Motor neuron (in vitro differentiated cells): ENCODE results near the gene PMEPA1. TPM values are rescaled to one million over a fixed set of nuclear protein-coding genes. Genes with fewer than 3 reads are reported as not detected.

Source experiments
- ATAC-seq, 8 experiments: fragments of 200-7000 bp; cut with Tn5 transposase; replicated peaks in 6 of 8; 2 replicates each; pipeline ENCODE4 v1.8.0; 2021; ENCODE audit warnings: mild to moderate bottlenecking in 8 of 8, moderate library complexity in 8 of 8
- H3K27ac ChIP-seq, 2 donors: fragments of 250-450 bp; sonication (Bioruptor Pico); 2 replicates each; pipeline ENCODE4 v1.9.0; 2021; ENCODE audit warnings: antibody characterized with exemption in 2 of 2, mild to moderate bottlenecking in 2 of 2, moderate library complexity in 1 of 2
- H3K4me1 ChIP-seq, 2 donors: fragments of 250-450 bp; sonication (Bioruptor Pico); replicated peaks in 1 of 2; 2 replicates each; pipeline ENCODE4 v1.6.1; 2021; ENCODE audit warnings: antibody characterized with exemption in 2 of 2, mild to moderate bottlenecking in 2 of 2, moderate library complexity in 1 of 2
- H3K4me3 ChIP-seq, 5 donors: fragments of 250-450 bp; sonication (Bioruptor Pico); 2 replicates each; pipeline ENCODE4 v1.9.0; 2021; ENCODE audit warnings: antibody characterized with exemption in 5 of 5, mild to moderate bottlenecking in 5 of 5, moderate library complexity in 4 of 5
- whole genome bisulfite sequencing, 10 experiments: fragments of 450-650 bp; shearing (Covaris generic); methylation state at CpG; one replicate each; pipeline ENCODE4 v1.0.0; 2022; 5-methylcytosine and 5-hydroxymethylcytosine counted together
- in situ Hi-C, 9 experiments: fragments of 400-800 bp; cut with MboI; loops; one replicate each; pipeline ENCODE4 v1.15.0; 2021; ENCODE audit warnings: low sequenced_read_pairs in 9 of 9, low pct_unique_long_range_greater_than_20kb in 2 of 9; ENCODE audit not compliant: unreplicated experiment in 9 of 9
- total RNA-seq, 8 experiments: library from RNA; unstranded; fragments of 300-600 nt; gene quantifications; 2 replicates each; pipeline versions ENCODE4 v1.2.3 to v1.2.4, GENCODE V29; 2022

PMEPA1 gene
- total RNA-seq, 8 experiments from 2014 or later: 0.61 to 26.2 (median 2.8) TPM

DNA sequence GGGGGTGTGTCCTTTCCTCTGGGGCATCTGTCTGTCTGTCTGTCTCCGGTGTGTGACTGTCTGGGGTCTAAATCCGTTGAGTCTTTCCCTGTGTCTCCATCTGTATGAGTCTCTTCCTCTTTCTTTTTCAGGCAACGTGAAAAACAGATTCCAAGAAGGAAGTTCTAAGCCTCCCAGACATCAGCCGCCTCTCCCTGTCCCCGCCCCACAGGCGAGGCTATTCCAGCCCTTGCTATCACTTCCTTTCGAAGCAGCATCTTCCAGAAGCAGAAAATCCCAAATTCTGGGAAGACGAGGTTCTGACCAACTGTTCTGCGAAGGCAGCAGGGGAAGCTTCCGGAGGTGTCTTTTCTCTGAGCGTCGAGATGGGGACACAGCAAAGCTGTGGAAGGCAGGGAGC lies 34.0 kb downstream of the PMEPA1 start:
- H3K27ac ChIP-seq: no peak overlapping the region
- in situ Hi-C loops: no loop called here
- WGBS, 10 experiments: 60 to 95% (median 83%) methylated on average over 1 to 10 of the region's 12 CpGs; no CpG with 5 or more reads in 4 of the 10 experiments

DNA sequence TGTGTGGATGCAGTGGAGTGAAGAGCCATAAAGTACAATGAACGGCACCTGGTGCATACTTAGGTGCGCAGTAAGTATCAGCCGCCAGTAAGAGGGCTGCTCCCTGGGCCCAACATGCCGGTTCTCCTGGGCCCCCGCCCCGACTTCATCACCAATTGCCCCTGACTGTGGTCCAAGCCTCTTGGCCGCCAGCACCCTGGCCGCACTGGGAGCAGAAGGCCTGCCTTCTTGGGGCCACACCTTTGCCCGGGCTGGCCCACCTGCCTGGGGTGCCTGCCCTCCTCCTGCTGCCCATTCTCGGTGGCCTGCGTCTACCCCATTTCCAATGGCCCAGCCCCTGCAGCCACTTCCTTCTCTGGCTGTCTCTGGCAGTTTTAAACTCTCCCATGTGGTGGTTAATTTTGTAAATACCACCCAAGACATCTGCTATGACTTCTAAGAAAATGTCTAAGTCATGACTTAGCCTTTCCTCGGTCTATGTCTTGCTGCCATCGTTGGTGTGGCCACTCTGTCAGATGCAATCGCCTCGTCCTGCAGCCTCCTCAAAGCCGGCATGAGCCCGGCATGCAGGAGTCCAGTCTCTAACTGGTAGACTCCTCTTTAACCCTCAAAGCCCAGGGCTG lies 36.8 kb downstream of the PMEPA1 start:
- Histone ChIP-seq H3K4me3 (no peak overlapping the region), H3K27ac (no peak overlapping the region), H3K4me1 (peaks cover 11 to 37% of the 10 kb centered on the region in 2 donors)
- WGBS, 10 experiments: 7 to 100% (median 78%) methylated on average over 1 to 11 of the region's 17 CpGs; no CpG with 5 or more reads in 2 of the 10 experiments
- no peak for ATAC-seq
- in situ Hi-C loops: loop anchor here in 2 of 9 experiments (25.0 kb wide), 1 partner anchor 414 kb away; no protein-coding TSS in a partner anchor

More for the DNA sequence above, 34.0 kb downstream of the PMEPA1 start:
- ATAC-seq: no peak
- Histone ChIP-seq H3K4me3 (no peak overlapping the region), H3K4me1 (peaks cover 11 to 50% of the 10 kb centered on the region in 2 donors)

DNA sequence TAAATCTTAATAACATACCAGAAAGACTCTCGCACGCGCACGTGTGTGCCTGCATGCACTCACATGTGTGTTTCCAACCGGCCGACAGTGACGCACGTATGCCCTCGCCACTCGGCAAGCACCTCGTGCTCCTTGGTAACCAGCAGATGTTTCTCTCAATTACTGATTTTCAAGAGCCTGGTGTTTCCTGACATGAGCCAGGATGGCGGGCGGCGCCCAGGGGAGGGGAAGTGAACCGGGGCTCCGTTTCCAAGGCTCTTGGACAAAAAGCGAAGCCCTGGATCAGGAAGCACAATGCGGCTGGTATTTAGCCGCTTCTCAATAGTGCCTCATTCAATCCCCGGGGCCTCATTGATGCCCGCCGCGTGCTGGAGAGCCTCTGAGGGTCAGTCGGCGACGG lies 37.7 kb downstream of the PMEPA1 start:
- H3K4me3 ChIP-seq: no peak overlapping the region
- ATAC-seq: peak in 7 of 8 experiments; percentile 40 to 92 (median 74)
- peaks cover 11 to 39% of the 10 kb centered on the region in 2 donors for H3K4me1 ChIP-seq
- in situ Hi-C loops: loop anchor here in 2 of 9 experiments (25.0 kb wide), 1 partner anchor 415 kb away; no protein-coding TSS in a partner anchor
- no peak overlapping the region for H3K27ac ChIP-seq
- 0 to 92% (median 59%) methylated on average over 1 to 13 of the region's 26 CpGs; no CpG with 5 or more reads in 1 of the 10 experiments for WGBS, 10 experiments

DNA sequence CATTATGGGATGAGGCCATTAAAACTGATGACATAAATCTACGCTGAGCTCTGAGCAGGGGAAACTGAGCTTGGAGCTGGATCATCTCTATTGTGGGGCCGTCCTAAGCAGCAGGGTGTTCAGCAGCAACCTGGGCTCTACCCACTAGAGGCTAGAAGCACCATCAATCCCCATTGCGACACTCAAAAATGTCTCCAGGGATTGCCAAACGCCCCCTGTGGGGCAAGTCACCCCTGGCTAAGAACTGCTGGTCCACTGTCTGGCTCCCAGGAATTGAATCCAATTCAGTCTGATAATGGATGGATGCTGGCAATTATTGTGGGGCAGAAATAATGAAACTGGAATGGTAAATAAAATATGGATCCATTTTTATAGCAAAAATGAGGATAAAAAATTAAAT lies 38.2 kb downstream of the PMEPA1 start:
- in situ Hi-C loops: loop anchor here in 2 of 9 experiments (25.0 kb wide), 1 partner anchor 416 kb away; no protein-coding TSS in a partner anchor
- H3K27ac ChIP-seq: no peak overlapping the region
- H3K4me1 ChIP-seq: peaks cover 11 to 36% of the 10 kb centered on the region in 2 donors
- no peak for ATAC-seq
- 40 to 75% (median 67%) methylated on average over 1 to 4 of the region's 4 CpGs; no CpG with 5 or more reads in 6 of the 10 experiments for WGBS, 10 experiments
- no peak overlapping the region for H3K4me3 ChIP-seq

DNA sequence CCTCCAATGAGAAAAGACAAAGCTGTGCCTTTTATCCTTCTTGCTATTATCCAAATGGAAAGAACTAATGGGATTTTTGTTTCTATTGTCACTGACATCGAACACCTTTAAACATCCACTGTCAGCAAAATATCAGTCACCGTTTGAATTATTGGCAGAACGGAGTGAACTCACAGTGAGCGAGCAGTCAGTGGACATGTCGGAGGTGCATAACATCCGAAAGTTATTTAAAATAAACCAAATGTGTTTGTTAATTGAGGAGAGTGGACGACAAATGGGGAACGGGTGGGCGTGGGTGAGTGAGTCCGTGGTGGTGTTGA lies 38.8 kb downstream of the PMEPA1 start:
- Histone ChIP-seq H3K4me3 (no peak overlapping the region), H3K4me1 (peaks cover 11 to 37% of the 10 kb centered on the region in 2 donors), H3K27ac (no peak overlapping the region)
- WGBS, 10 experiments: 34 to 95% (median 89%) methylated on average over 1 to 10 of the region's 10 CpGs; no CpG with 5 or more reads in 1 of the 10 experiments
- no peak for ATAC-seq
- in situ Hi-C loops: loop anchor here in 2 of 9 experiments (25.0 kb wide), 1 partner anchor 416 kb away; no protein-coding TSS in a partner anchor

DNA sequence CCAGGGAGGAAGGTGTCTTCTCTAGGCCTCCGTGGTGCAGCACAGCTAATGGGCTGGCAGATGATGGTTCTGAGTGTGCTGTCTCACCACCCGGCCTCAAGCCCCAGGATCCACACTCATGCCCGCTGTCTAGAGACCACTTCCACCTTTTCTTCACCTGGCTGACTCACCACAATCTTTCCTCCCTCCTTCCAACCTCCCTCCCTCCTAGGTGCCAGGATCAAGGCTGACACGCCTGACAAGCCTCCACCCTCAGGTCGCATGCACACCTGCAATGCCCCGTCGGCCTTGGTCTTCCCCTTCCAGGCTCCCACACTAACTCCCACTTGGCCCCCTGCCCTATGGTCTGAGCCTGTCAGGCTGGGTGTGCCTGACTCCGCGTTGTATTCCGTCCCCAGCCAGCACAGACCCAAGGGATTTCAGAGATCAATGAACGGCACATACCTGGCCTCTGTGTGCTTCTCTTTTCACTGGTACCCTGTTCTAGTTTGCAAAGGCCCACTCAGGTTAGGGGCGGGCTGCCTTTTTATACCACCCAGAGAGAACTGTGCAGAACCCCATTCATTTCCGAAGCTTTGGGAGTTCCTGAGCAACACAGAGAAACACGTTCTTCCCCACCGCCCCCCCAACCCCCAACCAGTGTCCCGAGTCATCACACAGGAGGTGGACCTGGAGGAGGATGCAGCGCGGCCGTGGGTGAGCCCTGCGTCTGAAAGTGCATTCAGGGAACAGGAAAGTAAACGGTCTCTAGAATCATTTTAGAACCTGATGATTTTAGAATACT lies 39.3 kb downstream of the PMEPA1 start:
- H3K4me3 ChIP-seq: no peak overlapping the region
- no peak for ATAC-seq
- no peak overlapping the region for H3K27ac ChIP-seq
- H3K4me1 ChIP-seq: peaks cover 11 to 42% of the 10 kb centered on the region in 2 donors
- 40 to 97% (median 80%) methylated on average over 1 to 6 of the region's 21 CpGs; no CpG with 5 or more reads in 3 of the 10 experiments for WGBS, 10 experiments
- in situ Hi-C loops: loop anchor here in 2 of 9 experiments (25.0 kb wide), 1 partner anchor 417 kb away; no protein-coding TSS in a partner anchor

DNA sequence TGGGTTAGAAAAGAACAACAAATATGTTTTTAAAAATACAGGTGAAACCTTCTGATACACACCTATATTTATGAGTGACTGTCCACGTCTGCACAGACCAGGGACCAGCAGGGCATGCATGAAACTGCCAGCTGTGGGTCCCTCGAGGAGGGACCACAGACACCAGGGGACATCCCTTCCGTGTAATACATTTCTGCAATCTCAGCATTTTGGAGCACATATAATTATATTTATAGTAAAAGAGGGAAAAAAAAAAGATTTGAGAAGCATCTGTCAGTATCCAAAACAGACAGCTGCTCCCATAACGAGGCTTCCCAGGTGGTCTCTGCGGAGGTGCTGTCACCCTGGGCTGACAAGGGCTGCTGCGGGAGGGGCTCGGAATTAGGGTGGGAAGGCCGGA lies 40.2 kb downstream of the PMEPA1 start:
- no peak for ATAC-seq
- 43 to 100% (median 100%) methylated on average over 1 to 2 of the region's 8 CpGs; no CpG with 5 or more reads in 6 of the 10 experiments for WGBS, 10 experiments
- Histone ChIP-seq H3K4me3 (no peak overlapping the region), H3K27ac (no peak overlapping the region), H3K4me1 (peaks cover 11 to 42% of the 10 kb centered on the region in 2 donors)
- in situ Hi-C loops: loop anchor here in 2 of 9 experiments (25.0 kb wide), 1 partner anchor 418 kb away; no protein-coding TSS in a partner anchor

DNA sequence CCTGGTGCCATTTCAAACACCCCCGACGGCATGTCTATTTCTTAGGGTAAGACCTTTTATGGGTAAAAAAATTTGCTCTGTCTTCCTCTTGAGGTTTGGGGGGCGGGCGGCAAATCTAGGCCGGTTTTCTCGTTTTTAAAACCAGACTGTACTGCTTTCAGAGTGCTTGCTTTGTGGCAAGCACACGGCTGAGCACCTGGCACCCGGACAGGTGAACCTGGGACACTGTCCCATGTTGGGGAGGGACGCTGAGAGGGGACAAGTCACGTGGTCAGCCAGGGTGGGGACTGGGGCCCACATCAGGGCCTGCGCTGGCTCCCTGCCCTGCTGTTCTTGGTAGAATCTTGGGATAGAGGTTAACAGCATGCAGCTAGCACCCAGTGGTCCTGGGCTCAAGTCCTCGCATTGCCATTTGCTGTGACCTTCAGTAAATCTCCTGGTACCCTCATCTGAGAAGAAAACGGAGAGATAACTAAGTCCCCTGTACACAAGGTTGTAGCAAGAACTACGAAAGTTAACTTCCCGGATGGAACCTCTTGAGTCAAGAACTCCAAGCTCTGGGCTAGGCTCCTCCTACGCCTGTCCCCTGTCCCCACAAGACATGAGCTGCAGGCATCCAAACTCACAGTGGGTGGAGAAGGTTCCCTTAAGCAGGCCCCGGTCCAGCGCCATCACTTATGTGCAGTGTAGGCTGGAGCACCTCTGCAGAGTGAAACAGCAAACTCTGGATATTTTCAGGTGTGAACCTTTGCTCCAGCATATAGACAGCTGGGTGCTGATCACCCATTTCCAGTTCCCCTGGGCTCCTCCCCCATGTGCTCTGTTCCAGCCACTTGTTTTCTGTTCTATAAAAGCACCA lies 41.7 kb downstream of the PMEPA1 start:
- Histone ChIP-seq H3K4me3 (no peak overlapping the region), H3K27ac (no peak overlapping the region), H3K4me1 (peaks cover 11 to 41% of the 10 kb centered on the region in 2 donors)
- in situ Hi-C loops: loop anchor here in 2 of 9 experiments (25.0 kb wide), 1 partner anchor 419 kb away; no protein-coding TSS in a partner anchor
- ATAC-seq: no peak
- 50 to 100% (median 92%) methylated on average over 1 to 4 of the region's 18 CpGs; no CpG with 5 or more reads in 3 of the 10 experiments for WGBS, 10 experiments

DNA sequence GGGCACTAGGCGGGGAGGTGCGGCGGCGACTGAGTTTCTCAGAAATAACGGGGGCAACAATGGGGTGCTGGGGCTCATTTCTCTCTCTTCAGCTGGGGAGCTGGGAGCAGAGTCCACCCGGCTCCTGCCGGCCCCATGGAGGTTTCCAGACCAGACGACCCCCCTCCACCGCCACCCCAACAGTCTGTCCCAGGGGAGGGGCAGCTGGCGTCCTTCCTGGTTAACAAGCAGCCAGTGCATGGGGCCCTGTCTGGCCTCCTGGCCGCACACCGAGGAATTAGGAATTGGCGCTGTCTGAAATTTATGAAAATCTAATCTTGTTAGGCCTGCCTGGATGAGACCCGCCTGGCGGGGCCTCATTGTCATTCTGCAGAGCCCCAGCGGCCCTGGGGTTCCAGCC lies 42.4 kb downstream of the PMEPA1 start:
- in situ Hi-C loops: loop anchor here in 2 of 9 experiments (25.0 kb wide), 1 partner anchor 420 kb away; no protein-coding TSS in a partner anchor
- Histone ChIP-seq H3K27ac (no peak overlapping the region), H3K4me3 (no peak overlapping the region), H3K4me1 (peaks cover 10 to 40% of the 10 kb centered on the region in 2 donors)
- WGBS, 10 experiments: 60 to 100% (median 77%) methylated on average over 3 to 4 of the region's 16 CpGs; no CpG with 5 or more reads in 7 of the 10 experiments
- ATAC-seq: peak in 1 of 8 experiments; percentile 22

DNA sequence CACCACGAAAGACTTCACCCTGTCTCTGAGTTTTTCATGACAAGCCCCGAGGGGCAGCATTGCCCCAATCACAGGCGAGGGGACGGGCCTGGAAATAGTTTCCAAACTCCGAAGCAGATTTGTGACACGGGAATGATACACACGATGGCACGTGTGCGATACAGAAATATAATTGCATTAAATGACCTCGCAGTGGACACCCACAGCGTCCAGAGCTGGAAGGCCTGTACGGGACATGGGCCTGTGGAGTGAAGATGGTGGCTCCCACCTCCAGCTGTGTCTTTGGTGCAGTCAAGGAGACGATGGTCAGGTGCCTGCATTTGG lies 43.0 kb downstream of the PMEPA1 start:
- 60 to 95% (median 81%) methylated on average over 1 to 7 of the region's 13 CpGs; no CpG with 5 or more reads in 6 of the 10 experiments for WGBS, 10 experiments
- Histone ChIP-seq H3K27ac (no peak overlapping the region), H3K4me3 (no peak overlapping the region), H3K4me1 (peaks cover 4 to 37% of the 10 kb centered on the region in 2 donors)
- in situ Hi-C loops: loop anchor here in 2 of 9 experiments (25.0 kb wide), 1 partner anchor 421 kb away; no protein-coding TSS in a partner anchor
- ATAC-seq: no peak

DNA sequence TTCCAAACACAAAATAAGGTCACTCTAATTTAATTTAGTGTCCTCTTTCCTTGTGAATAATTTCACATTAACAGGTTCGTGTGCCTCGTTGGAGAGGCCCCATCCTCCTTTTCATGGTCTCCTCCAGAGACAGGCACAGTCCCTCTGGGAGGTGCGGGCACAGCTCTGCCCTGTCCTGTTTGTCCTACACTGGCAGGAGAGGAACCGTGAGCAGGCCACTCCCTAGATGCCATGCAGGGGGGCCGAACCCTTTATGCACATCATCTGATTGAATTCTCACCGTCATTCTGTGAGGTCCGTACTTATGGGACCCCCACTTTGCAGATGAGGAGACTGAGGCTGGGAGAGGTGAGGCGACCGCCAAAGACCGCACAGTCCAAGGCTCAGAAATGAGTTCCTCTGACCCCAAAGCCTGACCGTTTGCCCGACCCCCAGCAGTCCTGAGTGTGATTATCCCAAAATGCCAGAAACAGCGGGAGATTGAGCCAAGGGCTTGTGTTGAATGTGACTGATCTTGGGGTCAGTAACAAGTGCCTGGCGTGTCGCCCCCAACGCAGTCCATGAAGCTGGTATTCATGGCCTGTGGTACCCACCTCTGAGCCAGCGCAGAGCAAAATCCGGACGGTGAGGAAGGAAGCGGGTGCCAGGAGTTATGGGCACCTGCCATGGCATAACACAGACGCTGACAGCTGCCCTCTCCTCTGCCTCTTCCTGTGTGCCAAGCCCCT lies 43.5 kb downstream of the PMEPA1 start:
- H3K4me1 ChIP-seq: peaks cover 0 to 32% of the 10 kb centered on the region in 2 donors
- 64 to 100% (median 83%) methylated on average over 1 to 7 of the region's 21 CpGs; no CpG with 5 or more reads in 5 of the 10 experiments for WGBS, 10 experiments
- peak in 1 of 8 experiments; percentile 10 for ATAC-seq
- H3K27ac ChIP-seq: no peak overlapping the region
- no peak overlapping the region for H3K4me3 ChIP-seq
- in situ Hi-C loops: loop anchor here in 2 of 9 experiments (25.0 kb wide), 1 partner anchor 421 kb away; no protein-coding TSS in a partner anchor
